Neuronal stem cell (in vitro differentiated cells): ENCODE measurements around the gene PDS5B.

Source experiments
- DNase-seq: peaks from one replicate; pipeline ENCODE4 v3.0.0-alpha.2; 2013; ENCODE audit warnings: low spot score
- H2AFZ ChIP-seq: one replicate; pipeline ENCODE4 v1.6.1; 2013; ENCODE audit warnings: mild to moderate bottlenecking, low read length, inconsistent platforms
- H2AK5ac ChIP-seq: 2 replicates; pipeline ENCODE4 v1.6.1; 2013; ENCODE audit warnings: low read depth, mild to moderate bottlenecking, inconsistent platforms, low read length, moderate library complexity, mixed read lengths
- H2BK120ac ChIP-seq: 2 replicates; pipeline ENCODE4 v1.6.1; 2013; ENCODE audit warnings: low read depth, mild to moderate bottlenecking, inconsistent platforms, low read length, moderate library complexity, mixed read lengths
- H2BK12ac ChIP-seq: one replicate; pipeline ENCODE4 v1.6.1; 2013; ENCODE audit warnings: low read length, inconsistent platforms
- H2BK15ac ChIP-seq: 2 replicates; pipeline ENCODE4 v1.6.1; 2013; ENCODE audit warnings: mild to moderate bottlenecking, low read length, inconsistent platforms, mixed read lengths
- H2BK5ac ChIP-seq: one replicate; pipeline ENCODE4 v1.6.1; 2013; ENCODE audit warnings: inconsistent platforms, mild to moderate bottlenecking, low read length, moderate library complexity
- H3K14ac ChIP-seq: one replicate; pipeline ENCODE4 v1.6.1; 2013; ENCODE audit warnings: low read length, inconsistent platforms
- H3K18ac ChIP-seq: 2 replicates; pipeline ENCODE4 v1.6.1; 2013; ENCODE audit warnings: low read length, inconsistent platforms
- H3K23ac ChIP-seq: 2 replicates; pipeline ENCODE4 v1.6.1; 2013; ENCODE audit warnings: low read depth, mild to moderate bottlenecking, mixed read lengths, low read length, inconsistent platforms; ENCODE audit not compliant: poor library complexity
- H3K27ac ChIP-seq: replicated peaks from 3 replicates; pipeline ENCODE4 v1.5.1; 2013; ENCODE audit warnings: low read length, inconsistent platforms
- H3K27me3 ChIP-seq, 3 experiments: 2 replicates each; pipeline ENCODE4 v1.6.1; 2013; ENCODE audit warnings: low read length in 3 of 3, mild to moderate bottlenecking in 2 of 3, inconsistent platforms in 1 of 3, low read depth in 1 of 3, mixed read lengths in 1 of 3, moderate library complexity in 1 of 3; ENCODE audit not compliant: control insufficient read depth in 3 of 3, insufficient read depth in 3 of 3
- H3K36me3 ChIP-seq, 2 donors: replicated peaks in 1 of 2; 2 replicates each; pipeline ENCODE4 v1.6.1; 2013; ENCODE audit warnings: low read length in 2 of 2; ENCODE audit not compliant: control insufficient read depth in 2 of 2, insufficient read depth in 2 of 2
- H3K4ac ChIP-seq: 2 replicates; pipeline ENCODE4 v1.6.1; 2013; ENCODE audit warnings: inconsistent platforms, mild to moderate bottlenecking, low read length, moderate library complexity
- H3K4me1 ChIP-seq, 2 donors: 1 replicate in 1 of 2; 2 replicates in 1 of 2; pipeline ENCODE4 v1.6.1; 2013; ENCODE audit warnings: low read length in 2 of 2, low read depth in 1 of 2; ENCODE audit not compliant: control insufficient read depth in 2 of 2, insufficient read depth in 1 of 2
- H3K4me2 ChIP-seq: one replicate; pipeline ENCODE4 v1.6.1; 2013; ENCODE audit warnings: mild to moderate bottlenecking, low read length, inconsistent platforms; ENCODE audit not compliant: insufficient read depth, poor library complexity, severe bottlenecking
- H3K4me3 ChIP-seq, 2 donors: 2 replicates each; pipeline ENCODE4 v1.5.1; 2013; ENCODE audit warnings: low read length in 2 of 2, mild to moderate bottlenecking in 2 of 2, inconsistent platforms in 1 of 2, moderate library complexity in 1 of 2
- H3K79me1 ChIP-seq: one replicate; pipeline ENCODE4 v1.6.1; 2013; ENCODE audit warnings: low read depth, mild to moderate bottlenecking, inconsistent platforms, low read length, moderate library complexity
- H3K9ac ChIP-seq: one replicate; pipeline ENCODE4 v1.6.1; 2013; ENCODE audit warnings: mild to moderate bottlenecking, low read depth, low read length, inconsistent platforms; ENCODE audit not compliant: poor library complexity
- H3K9me3 ChIP-seq, 2 donors: replicated peaks in 1 of 2; 2 replicates each; pipeline versions ENCODE3 to v1.6.1; 2013; ENCODE audit warnings: low read length in 2 of 2, mild to moderate bottlenecking in 2 of 2, inconsistent platforms in 1 of 2, low read depth in 1 of 2, mixed read lengths in 1 of 2, moderate library complexity in 1 of 2; ENCODE audit not compliant: control insufficient read depth in 2 of 2, insufficient read depth in 1 of 2
- H4K8ac ChIP-seq: one replicate; pipeline ENCODE4 v1.6.1; 2013; ENCODE audit warnings: low read depth, mild to moderate bottlenecking, inconsistent platforms, low read length, moderate library complexity
- H4K91ac ChIP-seq: one replicate; pipeline ENCODE4 v1.6.1; 2013; ENCODE audit warnings: low read length, low read depth, mild to moderate bottlenecking, inconsistent platforms; ENCODE audit not compliant: poor library complexity
- WGBS, 2 donors: extraction: QIAGEN DNeasy Blood & Tissue Kit; methylation state at CpG; one replicate each; pipeline ENCODE4 v1.1.7; 2013; ENCODE audit warnings: missing lambda C conversion rate in 2 of 2, mixed read lengths in 1 of 2; ENCODE audit not compliant: insufficient read length in 2 of 2, insufficient replicate concordance in 1 of 2; ENCODE audit errors: extremely low coverage in 2 of 2; 5-methylcytosine and 5-hydroxymethylcytosine counted together

Gene PDS5B

DNA sequence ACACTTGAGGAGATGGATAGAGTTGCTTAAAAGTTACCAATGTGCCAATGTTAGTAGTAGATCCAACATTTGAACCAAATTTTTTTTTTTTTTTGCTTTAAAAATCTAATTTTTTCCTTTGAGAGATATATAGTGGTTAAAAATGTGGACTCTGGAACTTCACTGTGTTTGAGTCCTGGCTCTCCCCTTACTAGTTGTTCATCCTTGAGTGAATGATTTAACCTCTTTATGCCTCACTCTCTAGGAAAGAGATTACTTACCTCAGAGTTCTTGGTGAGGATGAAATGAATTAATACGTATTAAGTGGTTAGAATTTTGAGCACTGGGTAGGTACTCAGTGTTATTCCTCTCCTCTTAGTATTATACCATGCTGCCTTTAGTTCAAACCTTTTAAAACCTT lies 24.3 kb downstream of the PDS5B start:
- no peak overlapping the region for H2BK5ac ChIP-seq
- WGBS, 2 donors: no CpG with 5 or more reads among the region's 1 CpG

DNA sequence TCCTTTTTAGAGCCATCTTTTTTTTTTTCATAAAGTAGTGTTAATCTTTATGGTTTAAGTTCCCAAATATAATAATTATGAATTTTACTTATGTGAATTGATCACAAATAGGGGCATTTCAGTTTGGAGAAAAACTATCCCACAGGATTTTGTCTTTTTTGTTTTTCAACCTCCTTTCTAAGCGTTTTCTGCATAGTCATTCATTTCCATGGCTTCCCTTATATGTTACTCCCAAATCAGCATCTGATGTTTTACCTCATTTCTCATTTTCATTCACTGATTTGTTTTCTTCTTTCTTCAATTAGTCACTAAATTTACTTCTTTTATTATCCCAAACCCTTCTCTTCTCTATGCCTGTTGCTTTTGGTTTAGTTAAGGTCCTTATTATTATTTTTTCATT lies 24.7 kb downstream of the PDS5B start:
- Histone ChIP-seq H4K91ac (no peak overlapping the region), H2BK5ac (no peak overlapping the region), H3K79me1 (peaks cover 8% of the 10 kb centered on the region), H3K27me3 (no peaks in the 10 kb centered on the region), H4K8ac (no peak overlapping the region), H3K27ac (no peak overlapping the region), H3K23ac (no peak overlapping the region), H3K9ac (no peak overlapping the region), H3K4me2 (no peak overlapping the region), H2BK15ac (no peak overlapping the region), H3K36me3 (peaks cover 4 to 11% of the 10 kb centered on the region in 2 donors), H2AK5ac (no peak overlapping the region), H3K14ac (no peak overlapping the region), H2BK120ac (no peak overlapping the region), H3K18ac (no peak overlapping the region), H3K4ac (no peak overlapping the region), H3K4me1 (peaks cover 0 to 1% of the 10 kb centered on the region in 2 donors), H3K4me3 (no peak overlapping the region), H3K9me3 (peaks cover 5 to 32% of the 10 kb centered on the region in 2 donors), H2AFZ (no peak overlapping the region), H2BK12ac (no peak overlapping the region)
- no CpG with 5 or more reads among the region's 1 CpG for WGBS, 2 donors
- no peak for DNase-seq

More for the DNA sequence above, 24.3 kb downstream of the PDS5B start:
- Histone ChIP-seq H3K36me3 (peaks cover 4 to 11% of the 10 kb centered on the region in 2 donors), H2BK12ac (no peak overlapping the region), H3K27me3 (no peaks in the 10 kb centered on the region), H4K8ac (no peak overlapping the region), H3K14ac (no peak overlapping the region), H3K27ac (no peak overlapping the region), H2AFZ (no peak overlapping the region), H3K4me2 (no peak overlapping the region), H2BK15ac (no peak overlapping the region), H3K4me3 (no peak overlapping the region), H3K18ac (no peak overlapping the region), H3K9ac (no peak overlapping the region), H3K79me1 (peaks cover 8% of the 10 kb centered on the region), H3K4me1 (peaks cover 0 to 1% of the 10 kb centered on the region in 2 donors), H3K23ac (no peak overlapping the region), H3K4ac (no peak overlapping the region), H3K9me3 (peaks cover 5 to 32% of the 10 kb centered on the region in 2 donors), H4K91ac (no peak overlapping the region), H2AK5ac (no peak overlapping the region), H2BK120ac (no peak overlapping the region)
- DNase-seq: no peak

DNA sequence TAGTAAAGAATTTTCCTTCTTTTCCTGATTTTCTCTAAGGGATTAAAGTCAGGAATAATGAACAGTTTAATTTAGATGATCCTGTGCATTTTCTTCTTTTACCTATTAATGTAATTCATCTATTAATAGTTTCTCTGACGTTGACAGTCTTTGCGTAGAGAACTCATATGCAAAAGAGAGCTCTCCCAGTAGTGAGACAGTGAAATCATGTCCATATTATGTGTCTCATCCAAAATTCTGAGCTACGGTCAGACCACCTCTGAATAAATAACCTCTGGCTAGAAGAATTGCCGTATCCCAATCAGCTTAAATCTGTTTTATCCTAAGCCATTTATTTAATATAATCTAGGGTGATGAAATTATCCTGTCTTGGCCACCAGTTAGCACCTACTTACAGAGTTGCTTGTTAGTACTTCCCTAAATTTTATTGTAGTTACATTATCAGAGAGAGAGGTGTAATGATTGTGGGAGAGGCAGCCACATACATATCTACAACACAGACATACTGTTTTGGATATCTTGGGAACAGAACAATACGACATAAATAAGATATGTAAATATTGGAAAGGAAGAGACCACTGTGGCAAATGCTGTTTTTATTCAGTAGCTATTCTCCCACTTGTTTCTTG lies 30.7 kb downstream of the PDS5B start:
- Histone ChIP-seq H3K4ac (no peak overlapping the region), H3K4me3 (no peak overlapping the region), H2BK120ac (no peak overlapping the region), H4K91ac (no peak overlapping the region), H3K27me3 (no peaks in the 10 kb centered on the region), H3K9me3 (peaks cover 0 to 32% of the 10 kb centered on the region in 2 donors), H3K23ac (no peak overlapping the region), H3K18ac (no peak overlapping the region), H2BK15ac (no peak overlapping the region), H3K9ac (no peak overlapping the region), H3K4me1 (no peaks in the 10 kb centered on the region), H2AK5ac (no peak overlapping the region), H3K14ac (no peak overlapping the region), H2BK12ac (no peak overlapping the region), H3K4me2 (no peak overlapping the region), H3K79me1 (peaks cover 2% of the 10 kb centered on the region), H2AFZ (no peak overlapping the region), H4K8ac (no peak overlapping the region), H2BK5ac (no peak overlapping the region), H3K27ac (no peak overlapping the region), H3K36me3 (peaks cover 0 to 3% of the 10 kb centered on the region in 2 donors)
- DNase-seq: no peak
- no CpG with 5 or more reads among the region's 5 CpGs for WGBS, 2 donors

DNA sequence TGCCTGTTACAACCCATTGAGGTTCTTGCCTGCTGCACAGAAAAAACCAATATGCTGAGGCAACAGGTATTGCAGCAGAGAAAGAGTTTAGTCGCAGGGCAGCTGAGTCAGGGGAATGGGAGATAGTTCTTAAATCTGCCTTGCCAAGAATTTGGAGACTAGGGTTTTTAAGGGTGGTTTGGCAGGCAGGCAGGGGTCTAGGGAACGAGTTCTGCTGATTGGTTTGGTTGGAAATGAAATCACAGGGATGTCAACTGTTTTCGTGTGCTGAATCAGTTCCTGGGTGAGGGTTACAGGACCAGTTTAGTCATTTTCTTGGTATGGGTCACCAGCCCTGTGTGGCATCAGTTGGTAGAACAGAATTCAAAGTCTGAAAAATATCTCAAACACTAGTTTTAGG lies 36.6 kb downstream of the PDS5B start:
- Histone ChIP-seq H3K4me1 (peaks cover 0 to 4% of the 10 kb centered on the region in 2 donors), H3K4me3 (no peak overlapping the region), H2BK15ac (no peak overlapping the region), H2AFZ (no peak overlapping the region), H3K4me2 (no peak overlapping the region), H3K27me3 (no peaks in the 10 kb centered on the region), H2AK5ac (no peak overlapping the region), H3K14ac (no peak overlapping the region), H3K18ac (no peak overlapping the region), H2BK12ac (no peak overlapping the region), H2BK120ac (no peak overlapping the region), H4K8ac (no peak overlapping the region), H3K9ac (no peak overlapping the region), H3K36me3 (peaks cover 0 to 2% of the 10 kb centered on the region in 2 donors), H3K9me3 (peaks cover 5 to 44% of the 10 kb centered on the region in 2 donors), H3K79me1 (peaks cover 2% of the 10 kb centered on the region), H4K91ac (no peak overlapping the region), H3K23ac (no peak overlapping the region), H2BK5ac (no peak overlapping the region), H3K27ac (no peak overlapping the region), H3K4ac (no peak overlapping the region)
- no CpG with 5 or more reads among the region's 3 CpGs for WGBS, 2 donors
- no peak for DNase-seq
